Suprapubic skin (tissue), 4 donors: Measurements from ENCODE around the gene PHTF2. TPM values are rescaled to one million over a fixed set of nuclear protein-coding genes. Genes with fewer than 3 reads are reported as not detected.

ENCODE experiments used
- DNase-seq, 2 donors: peaks; one replicate each; pipeline ENCODE4 v3.0.0-alpha.2; 2019; ENCODE audit warnings: low spot score in 2 of 2
- H3K27ac ChIP-seq: fragments of 200-600 bp; sonication (generic); one replicate; pipeline ENCODE4 v1.5.1; 2019
- H3K27me3 ChIP-seq: fragments of 200-600 bp; sonication (generic); one replicate; pipeline ENCODE4 v1.5.1; 2019
- H3K36me3 ChIP-seq: fragments of 200-600 bp; sonication (generic); one replicate; pipeline ENCODE4 v1.5.1; 2019
- H3K4me1 ChIP-seq: fragments of 200-600 bp; sonication (generic); one replicate; pipeline ENCODE4 v1.5.1; 2019
- H3K4me3 ChIP-seq: fragments of 200-600 bp; sonication (generic); one replicate; pipeline ENCODE4 v1.5.1; 2019; ENCODE audit warnings: mild to moderate bottlenecking
- H3K9me3 ChIP-seq: fragments of 200-600 bp; sonication (generic); one replicate; pipeline ENCODE4 v1.5.1; 2019
- CTCF ChIP-seq, 2 donors: fragments of 200-600 bp in 1 of 2; fragments of 450-650 bp in 1 of 2; sonication (generic) in 1 of 2; IDR thresholded peaks; one replicate each; pipeline ENCODE4 v1.5.1; 2016 to 2019; ENCODE audit warnings: antibody characterized with exemption in 2 of 2, mild to moderate bottlenecking in 1 of 2, moderate library complexity in 1 of 2
- EP300 ChIP-seq: sonication (generic); formaldehyde crosslinking; IDR thresholded peaks from one replicate; pipeline ENCODE4 v1.6.1; 2017; ENCODE audit warnings: antibody characterized with exemption
- POLR2A ChIP-seq, 2 donors: fragments of 450-650 bp; IDR thresholded peaks; one replicate each; pipeline ENCODE4 v1.6.1; 2017; ENCODE audit warnings: antibody characterized with exemption in 2 of 2, mild to moderate bottlenecking in 2 of 2, moderate library complexity in 2 of 2
- POLR2AphosphoS5 ChIP-seq, 3 donors: sonication (generic); formaldehyde crosslinking; IDR thresholded peaks; one replicate each; pipeline ENCODE4 v1.6.1; 2017; ENCODE audit warnings: antibody characterized with exemption in 3 of 3
- WGBS: methylation state at CpG from one replicate; pipeline ENCODE4 v1.1.5; 2018; 5-methylcytosine and 5-hydroxymethylcytosine counted together
- total RNA-seq, 4 donors: library from RNA; depleted of rRNA; stranded (reverse); fragments of >200 nt; gene quantifications; one replicate each; pipeline ENCODE4 v1.1.0, GENCODE V29; 2016

PHTF2 gene
- total RNA-seq, 4 donors from 2014 or later: 9.6 to 33.7 (median 15.7) TPM

- no peak for TF ChIP-seq CTCF (IDR thresholded peaks at IDR 0.05)
- no peak for TF ChIP-seq EP300
- TF ChIP-seq POLR2AphosphoS5 (IDR thresholded peaks at IDR 0.05): no peak
- TF ChIP-seq POLR2A (IDR thresholded peaks at IDR 0.05): no peak
Measured at GRCh38 chr7:77979219-77979618, 180.6 kb downstream of the PHTF2 start.

GRCh38 chr7:77980087-77980713 lies 181.6 kb downstream of the PHTF2 start:
- no peaks in the 10 kb centered on the region for H3K9me3 ChIP-seq
- 58% methylated on average over 3 of the region's 3 CpGs for WGBS
- H3K4me1 ChIP-seq: no peaks in the 10 kb centered on the region
- H3K4me3 ChIP-seq: no peak overlapping the region
- no peaks in the 10 kb centered on the region for H3K27me3 ChIP-seq
- H3K27ac ChIP-seq: no peak overlapping the region
- TF ChIP-seq POLR2AphosphoS5 (IDR thresholded peaks at IDR 0.05) (no peak), EP300 (no peak), CTCF (IDR thresholded peaks at IDR 0.05) (no peak), POLR2A (IDR thresholded peaks at IDR 0.05) (no peak)
- no peak for DNase-seq
- no peaks in the 10 kb centered on the region for H3K36me3 ChIP-seq

More at GRCh38 chr7:77979219-77979618, 180.6 kb downstream of the PHTF2 start:
- WGBS: 89% methylated on average over 5 of the region's 5 CpGs
- DNase-seq: no peak
- Histone ChIP-seq H3K4me3 (no peak overlapping the region), H3K27ac (no peak overlapping the region), H3K9me3 (no peaks in the 10 kb centered on the region), H3K27me3 (no peaks in the 10 kb centered on the region), H3K36me3 (no peaks in the 10 kb centered on the region), H3K4me1 (no peaks in the 10 kb centered on the region)

- WGBS: 41% methylated on average over 5 of the region's 5 CpGs
- H3K36me3 ChIP-seq: no peaks in the 10 kb centered on the region
- H3K4me1 ChIP-seq: no peaks in the 10 kb centered on the region
- no peak for DNase-seq
- TF ChIP-seq EP300 (no peak), POLR2A (IDR thresholded peaks at IDR 0.05) (no peak), CTCF (IDR thresholded peaks at IDR 0.05) (no peak), POLR2AphosphoS5 (IDR thresholded peaks at IDR 0.05) (no peak)
- no peak overlapping the region for H3K27ac ChIP-seq
- H3K27me3 ChIP-seq: no peaks in the 10 kb centered on the region
- no peaks in the 10 kb centered on the region for H3K9me3 ChIP-seq
- H3K4me3 ChIP-seq: no peak overlapping the region
Measured at GRCh38 chr7:77982926-77983550, 184.5 kb downstream of the PHTF2 start.

DNA sequence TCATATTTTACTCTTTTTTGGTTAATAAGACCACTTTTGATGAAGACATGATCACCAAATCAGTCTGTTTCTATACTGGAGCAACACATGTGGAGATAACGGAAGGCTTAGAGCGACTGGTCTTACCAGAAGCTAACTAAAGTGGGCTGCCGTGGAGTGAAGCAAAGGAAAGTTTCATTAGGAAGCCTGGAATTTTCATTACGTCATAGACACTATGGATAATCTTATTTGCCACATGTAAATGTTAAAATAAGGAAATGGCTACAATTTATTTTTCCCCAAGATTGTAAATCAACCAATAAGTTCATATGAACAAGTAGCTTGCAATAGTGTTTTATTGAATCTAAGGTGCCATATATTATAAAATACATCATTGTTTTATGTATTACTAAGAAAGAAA lies 185.4 kb downstream of the PHTF2 start:
- Histone ChIP-seq H3K9me3 (no peaks in the 10 kb centered on the region), H3K27me3 (no peaks in the 10 kb centered on the region), H3K4me3 (no peak overlapping the region), H3K27ac (no peak overlapping the region), H3K4me1 (no peaks in the 10 kb centered on the region), H3K36me3 (no peaks in the 10 kb centered on the region)
- no peak for DNase-seq
- TF ChIP-seq CTCF (IDR thresholded peaks at IDR 0.05) (no peak), EP300 (no peak), POLR2A (IDR thresholded peaks at IDR 0.05) (no peak), POLR2AphosphoS5 (IDR thresholded peaks at IDR 0.05) (no peak)
- WGBS: 91% methylated on average over 4 of the region's 4 CpGs

GRCh38 chr7:77985232-77985973 lies 186.8 kb downstream of the PHTF2 start:
- no peak overlapping the region for H3K27ac ChIP-seq
- no peaks in the 10 kb centered on the region for H3K36me3 ChIP-seq
- no peak for DNase-seq
- no peaks in the 10 kb centered on the region for H3K4me1 ChIP-seq
- no peak for TF ChIP-seq POLR2A (IDR thresholded peaks at IDR 0.05)
- TF ChIP-seq EP300: no peak
- TF ChIP-seq CTCF (IDR thresholded peaks at IDR 0.05): no peak
- TF ChIP-seq POLR2AphosphoS5 (IDR thresholded peaks at IDR 0.05): no peak
- WGBS: 83% methylated on average over 12 of the region's 12 CpGs
- no peaks in the 10 kb centered on the region for H3K27me3 ChIP-seq
- no peak overlapping the region for H3K4me3 ChIP-seq
- no peaks in the 10 kb centered on the region for H3K9me3 ChIP-seq
